Measurements from ENCODE around the gene B3GAT1.

GRCh38 chr11:134383576-134384221 is 28.3 kb downstream of the B3GAT1 start:
- no peak for TF ChIP-seq POLR2A (IDR thresholded peaks at IDR 0.05; ENCODE audit: low read length)
- no peak for TF ChIP-seq GATA1 (IDR thresholded peaks at IDR 0.05; ENCODE audit: low read depth, low read length)

Data from erythroblast (primary cell).